ENCODE data around the gene ACOX3.

- TF ChIP-seq, protein P1, sequence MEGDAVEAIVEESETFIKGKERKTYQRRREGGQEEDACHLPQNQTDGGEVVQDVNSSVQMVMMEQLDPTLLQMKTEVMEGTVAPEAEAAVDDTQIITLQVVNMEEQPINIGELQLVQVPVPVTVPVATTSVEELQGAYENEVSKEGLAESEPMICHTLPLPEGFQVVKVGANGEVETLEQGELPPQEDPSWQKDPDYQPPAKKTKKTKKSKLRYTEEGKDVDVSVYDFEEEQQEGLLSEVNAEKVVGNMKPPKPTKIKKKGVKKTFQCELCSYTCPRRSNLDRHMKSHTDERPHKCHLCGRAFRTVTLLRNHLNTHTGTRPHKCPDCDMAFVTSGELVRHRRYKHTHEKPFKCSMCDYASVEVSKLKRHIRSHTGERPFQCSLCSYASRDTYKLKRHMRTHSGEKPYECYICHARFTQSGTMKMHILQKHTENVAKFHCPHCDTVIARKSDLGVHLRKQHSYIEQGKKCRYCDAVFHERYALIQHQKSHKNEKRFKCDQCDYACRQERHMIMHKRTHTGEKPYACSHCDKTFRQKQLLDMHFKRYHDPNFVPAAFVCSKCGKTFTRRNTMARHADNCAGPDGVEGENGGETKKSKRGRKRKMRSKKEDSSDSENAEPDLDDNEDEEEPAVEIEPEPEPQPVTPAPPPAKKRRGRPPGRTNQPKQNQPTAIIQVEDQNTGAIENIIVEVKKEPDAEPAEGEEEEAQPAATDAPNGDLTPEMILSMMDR (IDR thresholded peaks at IDR 0.05 in 2 of 3, conservative IDR thresholded peaks at IDR 0.05 in 1 of 3; ENCODE audit: control insufficient read depth in 2 of 3, extremely low read depth in 1 of 3, insufficient read depth in 1 of 3, low read depth in 3 of 3, low read length in 3 of 3), result no peak
- no peak for TF ChIP-seq SIN3A (IDR thresholded peaks at IDR 0.05; ENCODE audit: low read depth, low read length)
- TF ChIP-seq ZNF384 (IDR thresholded peaks at IDR 0.05; ENCODE audit: borderline replicate concordance, low read depth, low read length), result no peak
- no peak for TF ChIP-seq SMC3 (IDR thresholded peaks at IDR 0.05; ENCODE audit: borderline replicate concordance, low read length)
- TF ChIP-seq SIX5 (IDR thresholded peaks at IDR 0.05; ENCODE audit: low read depth, low read length, severe bottlenecking), result no peak
- no peak for TF ChIP-seq BCL3 (IDR thresholded peaks at IDR 0.05; ENCODE audit: borderline replicate concordance, insufficient read depth, low read depth, low read length, poor library complexity, severe bottlenecking)
Observed at GRCh38 chr4:8471211-8471875, 30.8 kb upstream of the ACOX3 start.
